DOHH2 (cell line): ENCODE data around the gene AGO4.
A peak's percentile ranks its signal among the peaks of the same experiment; 100 is the strongest.

Source experiments
- H3F3A ChIP-seq: fragments of 200-600 bp; sonication (generic), shearing (Covaris generic); 2 replicates; pipeline ENCODE4 v1.6.0; 2016; ENCODE audit warnings: antibody characterized with exemption, mild to moderate bottlenecking; ENCODE audit not compliant: control insufficient read depth, insufficient read depth
- H3K27ac ChIP-seq: fragments of 200-600 bp; sonication (generic); 2 replicates; pipeline ENCODE4 v1.5.1; 2014; ENCODE audit warnings: low read depth, mild to moderate bottlenecking, low read length, moderate library complexity
- H3K27me3 ChIP-seq: fragments of 200-600 bp; sonication (generic); 2 replicates; pipeline ENCODE4 v1.6.1; 2014; ENCODE audit warnings: mild to moderate bottlenecking, low read length, mixed read lengths; ENCODE audit not compliant: control insufficient read depth
- H3K36me3 ChIP-seq: fragments of 200-600 bp; sonication (generic); 2 replicates; pipeline ENCODE4 v1.6.1; 2014; ENCODE audit warnings: mild to moderate bottlenecking, low read length, moderate library complexity, mixed read lengths; ENCODE audit not compliant: control insufficient read depth
- H3K4me1 ChIP-seq: fragments of 200-600 bp; sonication (generic); 2 replicates; pipeline ENCODE4 v1.6.1; 2014; ENCODE audit warnings: mild to moderate bottlenecking, low read length, mixed read lengths; ENCODE audit not compliant: control insufficient read depth
- H3K4me2 ChIP-seq: fragments of 200-600 bp; sonication (generic); 2 replicates; pipeline ENCODE4 v1.6.0; 2014; ENCODE audit warnings: mild to moderate bottlenecking, low read length, moderate library complexity
- H3K4me3 ChIP-seq: fragments of 200-600 bp; sonication (generic); 2 replicates; pipeline ENCODE4 v1.5.1; 2014; ENCODE audit warnings: mild to moderate bottlenecking, low read length, mixed read lengths
- H3K79me2 ChIP-seq: fragments of 200-600 bp; sonication (generic); 2 replicates; pipeline ENCODE4 v1.6.1; 2014; ENCODE audit warnings: mild to moderate bottlenecking, low read length, mixed read lengths; ENCODE audit not compliant: control insufficient read depth
- H3K9me2 ChIP-seq: fragments of 200-600 bp; sonication (generic); replicated peaks from 2 replicates; pipeline ENCODE4 v1.6.1; 2014; ENCODE audit warnings: mild to moderate bottlenecking, low read length, mixed read lengths; ENCODE audit not compliant: control insufficient read depth
- H3K9me3 ChIP-seq: fragments of 200-600 bp; sonication (generic); 2 replicates; pipeline ENCODE4 v1.6.1; 2014; ENCODE audit warnings: antibody characterized with exemption, low read length, mixed read lengths; ENCODE audit not compliant: control insufficient read depth, insufficient read depth
- H4K20me1 ChIP-seq: fragments of 200-600 bp; sonication (generic); 2 replicates; pipeline ENCODE4 v1.6.0; 2014; ENCODE audit warnings: low read depth, mild to moderate bottlenecking, antibody characterized with exemption, low read length, moderate library complexity; ENCODE audit not compliant: control insufficient read depth, insufficient read depth
- CTCF ChIP-seq: fragments of 200-600 bp; sonication (generic); IDR thresholded peaks from one replicate; pipeline ENCODE4 v1.5.1; 2014; ENCODE audit warnings: antibody characterized with exemption, mild to moderate bottlenecking, low read depth, low read length; ENCODE audit not compliant: poor library complexity, severe bottlenecking
- EZH2phosphoT487 ChIP-seq: fragments of 200-600 bp; sonication (generic); IDR thresholded peaks from 2 replicates; pipeline ENCODE4 v1.6.1; 2017; ENCODE audit warnings: borderline replicate concordance, mild to moderate bottlenecking, antibody characterized with exemption, low read length, moderate library complexity, mixed read lengths

Gene AGO4

GRCh38 chr1:35883635-35884101 is 75.9 kb downstream of the AGO4 start:
- peaks cover 5% of the 10 kb centered on the region; the same call in 1 of the 2 replicates for H4K20me1 ChIP-seq
- H3K9me3 ChIP-seq = no peaks in the 10 kb centered on the region
- 0 out of 2 replicates have a peak, but pooled peaks cover 3% of the 10 kb centered on the region for H3K27me3 ChIP-seq
- H3K4me2 ChIP-seq = peak overlapping the region; percentile 84
- H3K79me2 ChIP-seq = peaks cover 54% of the 10 kb centered on the region
- H3K4me3 ChIP-seq = peak overlapping the region; percentile 94
- peaks cover 13% of the 10 kb centered on the region for H3F3A ChIP-seq
- no peak overlapping the region for H3K27ac ChIP-seq
- no peaks in the 10 kb centered on the region for H3K9me2 ChIP-seq
- peaks cover 47% of the 10 kb centered on the region for H3K4me1 ChIP-seq
- TF ChIP-seq CTCF = no peak
- no peak for TF ChIP-seq EZH2phosphoT487
- H3K36me3 ChIP-seq = peaks cover 8% of the 10 kb centered on the region

- Histone ChIP-seq H3K27ac (no peak overlapping the region), H3K9me2 (no peaks in the 10 kb centered on the region), H3K4me2 (no peak overlapping the region), H3K4me3 (no peak overlapping the region), H3K79me2 (peaks cover 54% of the 10 kb centered on the region), H4K20me1 (peaks cover 5% of the 10 kb centered on the region; the same call in 1 of the 2 replicates), H3K36me3 (peaks cover 9% of the 10 kb centered on the region), H3K4me1 (peaks cover 53% of the 10 kb centered on the region), H3K27me3 (0 out of 2 replicates have a peak, but pooled peaks cover 3% of the 10 kb centered on the region), H3F3A (peaks cover 13% of the 10 kb centered on the region), H3K9me3 (no peaks in the 10 kb centered on the region)
- TF ChIP-seq CTCF (no peak), EZH2phosphoT487 (no peak)
Observed at GRCh38 chr1:35884934-35885333, 77.1 kb downstream of the AGO4 start.

GRCh38 chr1:35885961-35886558 is 78.2 kb downstream of the AGO4 start:
- Histone ChIP-seq H3K9me3 (no peaks in the 10 kb centered on the region), H3K36me3 (peaks cover 18% of the 10 kb centered on the region), H3K4me1 (peaks cover 53% of the 10 kb centered on the region), H3K27ac (peak overlapping the region; percentile 46), H4K20me1 (peaks cover 5% of the 10 kb centered on the region; the same call in 1 of the 2 replicates), H3F3A (peaks cover 13% of the 10 kb centered on the region), H3K79me2 (peaks cover 54% of the 10 kb centered on the region), H3K27me3 (0 out of 2 replicates have a peak, but pooled peaks cover 3% of the 10 kb centered on the region), H3K9me2 (no peaks in the 10 kb centered on the region), H3K4me3 (peak overlapping the region; percentile 24), H3K4me2 (peak overlapping the region; percentile 63)
- no peak for TF ChIP-seq EZH2phosphoT487
- TF ChIP-seq CTCF = no peak
